ENCODE data around the gene FTH1. TPM values are rescaled to one million over a fixed set of nuclear protein-coding genes. Genes with fewer than 3 reads are reported as not detected.

FTH1 gene
- total and polyA plus RNA-seq, 2 of the 8 experiments (the other 6 are each of a cell fraction or from before 2014, with no cell fraction given), result 1,153 to 1,461 TPM

- TF ChIP-seq ATF2 (IDR thresholded peaks at IDR 0.05; ENCODE audit: low read length), result no peak
- no peak for TF ChIP-seq E2F6 (IDR thresholded peaks at IDR 0.05)
- TF ChIP-seq, protein P1, sequence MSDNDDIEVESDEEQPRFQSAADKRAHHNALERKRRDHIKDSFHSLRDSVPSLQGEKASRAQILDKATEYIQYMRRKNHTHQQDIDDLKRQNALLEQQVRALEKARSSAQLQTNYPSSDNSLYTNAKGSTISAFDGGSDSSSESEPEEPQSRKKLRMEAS (IDR thresholded peaks at IDR 0.05), result no peak
- TF ChIP-seq MAFK (IDR thresholded peaks at IDR 0.05; ENCODE audit: low read depth, low read length), result no peak
- TF ChIP-seq SIX5 (IDR thresholded peaks at IDR 0.05; ENCODE audit: low read depth, low read length), result no peak
- TF ChIP-seq EZH2 (IDR thresholded peaks at IDR 0.05; ENCODE audit: low read depth, low read length, severe bottlenecking), result no peak
- TF ChIP-seq, protein P2, sequence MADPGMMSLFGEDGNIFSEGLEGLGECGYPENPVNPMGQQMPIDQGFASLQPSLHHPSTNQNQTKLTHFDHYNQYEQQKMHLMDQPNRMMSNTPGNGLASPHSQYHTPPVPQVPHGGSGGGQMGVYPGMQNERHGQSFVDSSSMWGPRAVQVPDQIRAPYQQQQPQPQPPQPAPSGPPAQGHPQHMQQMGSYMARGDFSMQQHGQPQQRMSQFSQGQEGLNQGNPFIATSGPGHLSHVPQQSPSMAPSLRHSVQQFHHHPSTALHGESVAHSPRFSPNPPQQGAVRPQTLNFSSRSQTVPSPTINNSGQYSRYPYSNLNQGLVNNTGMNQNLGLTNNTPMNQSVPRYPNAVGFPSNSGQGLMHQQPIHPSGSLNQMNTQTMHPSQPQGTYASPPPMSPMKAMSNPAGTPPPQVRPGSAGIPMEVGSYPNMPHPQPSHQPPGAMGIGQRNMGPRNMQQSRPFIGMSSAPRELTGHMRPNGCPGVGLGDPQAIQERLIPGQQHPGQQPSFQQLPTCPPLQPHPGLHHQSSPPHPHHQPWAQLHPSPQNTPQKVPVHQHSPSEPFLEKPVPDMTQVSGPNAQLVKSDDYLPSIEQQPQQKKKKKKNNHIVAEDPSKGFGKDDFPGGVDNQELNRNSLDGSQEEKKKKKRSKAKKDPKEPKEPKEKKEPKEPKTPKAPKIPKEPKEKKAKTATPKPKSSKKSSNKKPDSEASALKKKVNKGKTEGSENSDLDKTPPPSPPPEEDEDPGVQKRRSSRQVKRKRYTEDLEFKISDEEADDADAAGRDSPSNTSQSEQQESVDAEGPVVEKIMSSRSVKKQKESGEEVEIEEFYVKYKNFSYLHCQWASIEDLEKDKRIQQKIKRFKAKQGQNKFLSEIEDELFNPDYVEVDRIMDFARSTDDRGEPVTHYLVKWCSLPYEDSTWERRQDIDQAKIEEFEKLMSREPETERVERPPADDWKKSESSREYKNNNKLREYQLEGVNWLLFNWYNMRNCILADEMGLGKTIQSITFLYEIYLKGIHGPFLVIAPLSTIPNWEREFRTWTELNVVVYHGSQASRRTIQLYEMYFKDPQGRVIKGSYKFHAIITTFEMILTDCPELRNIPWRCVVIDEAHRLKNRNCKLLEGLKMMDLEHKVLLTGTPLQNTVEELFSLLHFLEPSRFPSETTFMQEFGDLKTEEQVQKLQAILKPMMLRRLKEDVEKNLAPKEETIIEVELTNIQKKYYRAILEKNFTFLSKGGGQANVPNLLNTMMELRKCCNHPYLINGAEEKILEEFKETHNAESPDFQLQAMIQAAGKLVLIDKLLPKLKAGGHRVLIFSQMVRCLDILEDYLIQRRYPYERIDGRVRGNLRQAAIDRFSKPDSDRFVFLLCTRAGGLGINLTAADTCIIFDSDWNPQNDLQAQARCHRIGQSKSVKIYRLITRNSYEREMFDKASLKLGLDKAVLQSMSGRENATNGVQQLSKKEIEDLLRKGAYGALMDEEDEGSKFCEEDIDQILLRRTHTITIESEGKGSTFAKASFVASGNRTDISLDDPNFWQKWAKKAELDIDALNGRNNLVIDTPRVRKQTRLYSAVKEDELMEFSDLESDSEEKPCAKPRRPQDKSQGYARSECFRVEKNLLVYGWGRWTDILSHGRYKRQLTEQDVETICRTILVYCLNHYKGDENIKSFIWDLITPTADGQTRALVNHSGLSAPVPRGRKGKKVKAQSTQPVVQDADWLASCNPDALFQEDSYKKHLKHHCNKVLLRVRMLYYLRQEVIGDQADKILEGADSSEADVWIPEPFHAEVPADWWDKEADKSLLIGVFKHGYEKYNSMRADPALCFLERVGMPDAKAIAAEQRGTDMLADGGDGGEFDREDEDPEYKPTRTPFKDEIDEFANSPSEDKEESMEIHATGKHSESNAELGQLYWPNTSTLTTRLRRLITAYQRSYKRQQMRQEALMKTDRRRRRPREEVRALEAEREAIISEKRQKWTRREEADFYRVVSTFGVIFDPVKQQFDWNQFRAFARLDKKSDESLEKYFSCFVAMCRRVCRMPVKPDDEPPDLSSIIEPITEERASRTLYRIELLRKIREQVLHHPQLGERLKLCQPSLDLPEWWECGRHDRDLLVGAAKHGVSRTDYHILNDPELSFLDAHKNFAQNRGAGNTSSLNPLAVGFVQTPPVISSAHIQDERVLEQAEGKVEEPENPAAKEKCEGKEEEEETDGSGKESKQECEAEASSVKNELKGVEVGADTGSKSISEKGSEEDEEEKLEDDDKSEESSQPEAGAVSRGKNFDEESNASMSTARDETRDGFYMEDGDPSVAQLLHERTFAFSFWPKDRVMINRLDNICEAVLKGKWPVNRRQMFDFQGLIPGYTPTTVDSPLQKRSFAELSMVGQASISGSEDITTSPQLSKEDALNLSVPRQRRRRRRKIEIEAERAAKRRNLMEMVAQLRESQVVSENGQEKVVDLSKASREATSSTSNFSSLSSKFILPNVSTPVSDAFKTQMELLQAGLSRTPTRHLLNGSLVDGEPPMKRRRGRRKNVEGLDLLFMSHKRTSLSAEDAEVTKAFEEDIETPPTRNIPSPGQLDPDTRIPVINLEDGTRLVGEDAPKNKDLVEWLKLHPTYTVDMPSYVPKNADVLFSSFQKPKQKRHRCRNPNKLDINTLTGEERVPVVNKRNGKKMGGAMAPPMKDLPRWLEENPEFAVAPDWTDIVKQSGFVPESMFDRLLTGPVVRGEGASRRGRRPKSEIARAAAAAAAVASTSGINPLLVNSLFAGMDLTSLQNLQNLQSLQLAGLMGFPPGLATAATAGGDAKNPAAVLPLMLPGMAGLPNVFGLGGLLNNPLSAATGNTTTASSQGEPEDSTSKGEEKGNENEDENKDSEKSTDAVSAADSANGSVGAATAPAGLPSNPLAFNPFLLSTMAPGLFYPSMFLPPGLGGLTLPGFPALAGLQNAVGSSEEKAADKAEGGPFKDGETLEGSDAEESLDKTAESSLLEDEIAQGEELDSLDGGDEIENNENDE (IDR thresholded peaks at IDR 0.05; ENCODE audit: insufficient replicate concordance, low read length), result no peak
Observed at GRCh38 chr11:61947486-61948210, 19.8 kb downstream of the FTH1 start (continued).

Data from H1 (cell line).